PC-3 (cell line): ENCODE results near the gene SUSD6. TPM values are rescaled to one million over a fixed set of nuclear protein-coding genes. Genes with fewer than 3 reads are reported as not detected.

Experiments
- ATAC-seq: fragments of 200-7000 bp; cut with Tn5 transposase; 2 replicates; pipeline ENCODE4 v1.9.1; 2020; ENCODE audit warnings: mild to moderate bottlenecking, moderate library complexity
- BruUV-seq: library from RNA; stranded (reverse); fragments of 400-500 nt; replicated peaks from 2 replicates; lab custom pipeline; 2021; lab: Mats Ljungman, UMichigan
- CTCF ChIA-PET: fragments of 300-600 bp; sonication (Branson Sonifier 250); formaldehyde crosslinking; loops from one replicate; lab custom pipeline; 2022; ENCODE audit warnings: antibody characterized with exemption; lab: Charles Lee
- POLR2A ChIA-PET: fragments of 300-600 bp; sonication (Branson Sonifier 250); formaldehyde crosslinking; loops from one replicate; lab custom pipeline; 2022; ENCODE audit warnings: antibody characterized with exemption; ENCODE audit not compliant: unreplicated experiment; lab: Charles Lee
- DNase-seq: peaks from one replicate; pipeline ENCODE4 v3.0.0-alpha.2; 2015
- H2AFZ ChIP-seq: fragments of 300-600 bp; sonication (generic); 2 replicates; pipeline ENCODE4 v1.6.0; 2016; ENCODE audit warnings: antibody characterized with exemption, low read length
- H3F3A ChIP-seq: fragments of 300-600 bp; sonication (generic); one replicate; pipeline ENCODE4 v1.6.0; 2017; ENCODE audit warnings: antibody characterized with exemption, low read length, control low read depth, mild to moderate bottlenecking; ENCODE audit not compliant: unreplicated experiment
- H3K27ac ChIP-seq: fragments of 300-600 bp; sonication (generic); 2 replicates; pipeline ENCODE4 v1.5.1; 2016; ENCODE audit warnings: mild to moderate bottlenecking, low read length
- H3K27me3 ChIP-seq: fragments of 300-600 bp; sonication (generic); 2 replicates; pipeline ENCODE4 v1.6.1; 2016; ENCODE audit warnings: low read length, mixed read lengths
- H3K36me3 ChIP-seq: fragments of 300-600 bp; sonication (generic); 2 replicates; pipeline ENCODE4 v1.6.1; 2016; ENCODE audit warnings: low read depth, mixed run types, low read length, mixed read lengths
- H3K4me1 ChIP-seq: fragments of 300-600 bp; sonication (generic); 2 replicates; pipeline ENCODE4 v1.5.1; 2016; ENCODE audit warnings: low read length; ENCODE audit not compliant: insufficient read depth
- H3K4me2 ChIP-seq: fragments of 300-600 bp; sonication (generic); 2 replicates; pipeline ENCODE4 v1.6.0; 2016; ENCODE audit warnings: low read length
- H3K4me3 ChIP-seq: fragments of 300-600 bp; sonication (generic); 2 replicates; pipeline ENCODE4 v1.5.1; 2016; ENCODE audit warnings: mild to moderate bottlenecking, low read length, mixed read lengths
- H3K79me2 ChIP-seq: fragments of 300-600 bp; sonication (generic); 2 replicates; pipeline ENCODE4 v1.6.1; 2017; ENCODE audit warnings: low read length, mixed read lengths
- H3K9ac ChIP-seq: fragments of 300-600 bp; sonication (generic); 2 replicates; pipeline ENCODE4 v1.6.0; 2016; ENCODE audit warnings: mild to moderate bottlenecking, low read length
- H3K9me2 ChIP-seq: fragments of 300-600 bp; sonication (generic); replicated peaks from 2 replicates; pipeline ENCODE4 v1.6.1; 2016; ENCODE audit warnings: mixed run types, low read length, mixed read lengths
- H3K9me3 ChIP-seq: fragments of 300-600 bp; sonication (generic); 2 replicates; pipeline ENCODE4 v1.6.1; 2016; ENCODE audit warnings: low read length, mixed read lengths
- H4K20me1 ChIP-seq: fragments of 300-600 bp; sonication (generic); 2 replicates; pipeline ENCODE4 v1.6.1; 2016; ENCODE audit warnings: low read length, mixed read lengths
- CTCF ChIP-seq: fragments of 300-600 bp; sonication (generic); conservative IDR thresholded peaks from 2 replicates; pipeline ENCODE4 v1.5.1; 2017; ENCODE audit warnings: antibody characterized with exemption, low read depth, mild to moderate bottlenecking, low read length
- EZH2 ChIP-seq: fragments of 300-600 bp; sonication (generic); IDR thresholded peaks from one replicate; pipeline ENCODE4 v1.6.1; 2017; ENCODE audit warnings: antibody characterized with exemption, mild to moderate bottlenecking, low read length; ENCODE audit not compliant: unreplicated experiment
- EZH2phosphoT487 ChIP-seq: fragments of 300-600 bp; sonication (generic); IDR thresholded peaks from 2 replicates; pipeline ENCODE4 v1.6.1; 2018; ENCODE audit warnings: mild to moderate bottlenecking, antibody characterized with exemption, low read length, borderline replicate concordance
- intact Hi-C: fragments of 100-400 bp; cut with micrococcal nuclease; formaldehyde crosslinking; loops from 2 replicates; pipeline ENCODE4 v1.9.0; 2023
- total RNA-seq: library from RNA; depleted of rRNA; stranded (reverse); fragments of >200 nt; gene quantifications from 2 replicates; pipeline ENCODE4 v1.2.3, GENCODE V29; 2014

Gene SUSD6
- total RNA-seq, 1 experiment from 2014 or later = 6.1 TPM

GRCh38 chr14:69750495-69750894 is 139.1 kb downstream of the SUSD6 start:
- no peaks in the 10 kb centered on the region for H3K9me3 ChIP-seq
- H3K9ac ChIP-seq = no peak overlapping the region
- intact Hi-C loops = no loop called here
- TF ChIP-seq EZH2 = no peak
- CTCF ChIA-PET = no interaction called here
- no peaks in the 10 kb centered on the region for H3K27me3 ChIP-seq
- no peak overlapping the region for H3K4me3 ChIP-seq
- H3K4me1 ChIP-seq = no peaks in the 10 kb centered on the region
- no peak overlapping the region for H3K4me2 ChIP-seq
- H3K79me2 ChIP-seq = no peaks in the 10 kb centered on the region
- POLR2A ChIA-PET = no interaction called here
- H3K36me3 ChIP-seq = no peaks in the 10 kb centered on the region
- no peak overlapping the region for H2AFZ ChIP-seq
- no peaks in the 10 kb centered on the region for H3F3A ChIP-seq
- H3K9me2 ChIP-seq = no peaks in the 10 kb centered on the region; the same call in 1 of the 2 replicates
- H3K27ac ChIP-seq = no peak overlapping the region
- no peaks in the 10 kb centered on the region for H4K20me1 ChIP-seq
- no TSS peak for BruUV-seq
- DNase-seq (no peak), ATAC-seq (no peak)

- ATAC-seq = no peak
- TF ChIP-seq CTCF (no peak), EZH2phosphoT487 (no peak), EZH2 (no peak)
- Histone ChIP-seq H3K4me1 (no peaks in the 10 kb centered on the region), H4K20me1 (no peaks in the 10 kb centered on the region), H3K4me2 (no peak overlapping the region), H3K9me3 (no peaks in the 10 kb centered on the region), H3K9me2 (no peaks in the 10 kb centered on the region; the same call in 1 of the 2 replicates), H3K27me3 (no peaks in the 10 kb centered on the region), H3K27ac (no peak overlapping the region), H3K79me2 (no peaks in the 10 kb centered on the region), H3F3A (no peaks in the 10 kb centered on the region), H3K9ac (no peak overlapping the region), H2AFZ (no peak overlapping the region), H3K4me3 (no peak overlapping the region), H3K36me3 (no peaks in the 10 kb centered on the region)
- intact Hi-C loops = no loop called here
- POLR2A ChIA-PET = interaction anchor here (0.7 kb wide), 1 partner anchor 556 kb away, joined by 3 read pairs; no protein-coding TSS in a partner anchor
- CTCF ChIA-PET = no interaction called here
- DNase-seq = no peak
- no TSS peak for BruUV-seq
These were observed 141.4 kb downstream of the SUSD6 start for GRCh38 chr14:69752773-69753172.

GRCh38 chr14:69753860-69754259 is 142.5 kb downstream of the SUSD6 start:
- no peak overlapping the region for H3K4me3 ChIP-seq
- no peaks in the 10 kb centered on the region for H3K4me1 ChIP-seq
- BruUV-seq = no TSS peak
- CTCF ChIA-PET = no interaction called here
- POLR2A ChIA-PET = no interaction called here
- no peak for ATAC-seq
- DNase-seq = no peak
- no peaks in the 10 kb centered on the region for H3F3A ChIP-seq
- no peak overlapping the region for H3K9ac ChIP-seq
- H3K4me2 ChIP-seq = no peak overlapping the region
- no peaks in the 10 kb centered on the region for H3K36me3 ChIP-seq
- H3K9me2 ChIP-seq = no peaks in the 10 kb centered on the region; the same call in 1 of the 2 replicates
- intact Hi-C loops = no loop called here
- H3K9me3 ChIP-seq = no peaks in the 10 kb centered on the region
- H3K27me3 ChIP-seq = no peaks in the 10 kb centered on the region
- TF ChIP-seq CTCF (no peak), EZH2 (no peak), EZH2phosphoT487 (no peak)
- H3K27ac ChIP-seq = no peak overlapping the region
- H2AFZ ChIP-seq = no peak overlapping the region
- no peaks in the 10 kb centered on the region for H3K79me2 ChIP-seq
- H4K20me1 ChIP-seq = no peaks in the 10 kb centered on the region
